RKO (cell line): ENCODE data around the gene COL4A2.
A peak's percentile ranks its signal among the peaks of the same experiment; 100 is the strongest.

ENCODE experiments used
- DNase-seq: peaks from one replicate; pipeline ENCODE4 v3.0.0-alpha.2; 2016; ENCODE audit warnings: low spot score

Gene COL4A2

DNA sequence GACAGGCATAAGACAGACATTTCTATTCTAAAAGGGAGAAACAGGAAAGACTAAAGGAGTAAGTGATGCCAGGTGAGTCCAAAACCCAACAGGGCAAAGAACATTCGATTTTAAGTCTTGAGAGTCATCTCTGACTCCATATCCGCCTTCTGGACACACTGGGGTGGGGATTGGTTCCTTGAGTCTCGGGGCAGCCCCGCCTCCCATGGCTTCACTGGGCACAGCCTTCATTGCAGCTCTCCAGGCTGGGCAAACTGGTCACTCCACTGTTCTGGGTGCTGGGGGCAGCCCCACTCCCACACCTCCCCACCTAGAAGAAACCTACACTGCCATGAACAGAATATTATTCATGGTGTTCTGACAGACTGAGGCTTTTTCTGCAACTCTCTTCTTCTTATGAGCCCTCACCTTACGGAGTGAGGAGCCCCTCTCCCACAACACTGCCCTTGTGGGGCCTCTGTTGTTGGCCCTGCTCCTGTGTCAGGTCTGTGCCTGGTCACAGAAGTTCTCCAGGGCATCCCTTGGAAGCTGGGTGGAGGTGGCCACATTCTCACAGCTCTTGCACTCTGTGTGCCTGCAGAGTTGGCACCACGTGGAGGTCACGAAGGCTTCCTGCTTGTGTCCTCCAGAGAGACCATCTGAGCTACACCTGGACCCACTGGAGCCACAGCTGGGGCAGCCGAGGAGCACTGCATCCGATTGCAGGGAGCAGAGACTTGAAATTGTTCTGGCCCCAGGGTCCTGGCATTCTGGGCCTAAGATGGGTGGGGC lies 95.4 kb downstream of the COL4A2 start:
- no peak for DNase-seq

- DNase-seq, result no peak
These were observed 96.2 kb downstream of the COL4A2 start for GRCh38 chr13:110403315-110403714.

GRCh38 chr13:110403721-110404120 lies 96.6 kb downstream of the COL4A2 start:
- DNase-seq, result no peak

GRCh38 chr13:110404321-110404720 lies 97.2 kb downstream of the COL4A2 start:
- DNase-seq, result no peak

DNA sequence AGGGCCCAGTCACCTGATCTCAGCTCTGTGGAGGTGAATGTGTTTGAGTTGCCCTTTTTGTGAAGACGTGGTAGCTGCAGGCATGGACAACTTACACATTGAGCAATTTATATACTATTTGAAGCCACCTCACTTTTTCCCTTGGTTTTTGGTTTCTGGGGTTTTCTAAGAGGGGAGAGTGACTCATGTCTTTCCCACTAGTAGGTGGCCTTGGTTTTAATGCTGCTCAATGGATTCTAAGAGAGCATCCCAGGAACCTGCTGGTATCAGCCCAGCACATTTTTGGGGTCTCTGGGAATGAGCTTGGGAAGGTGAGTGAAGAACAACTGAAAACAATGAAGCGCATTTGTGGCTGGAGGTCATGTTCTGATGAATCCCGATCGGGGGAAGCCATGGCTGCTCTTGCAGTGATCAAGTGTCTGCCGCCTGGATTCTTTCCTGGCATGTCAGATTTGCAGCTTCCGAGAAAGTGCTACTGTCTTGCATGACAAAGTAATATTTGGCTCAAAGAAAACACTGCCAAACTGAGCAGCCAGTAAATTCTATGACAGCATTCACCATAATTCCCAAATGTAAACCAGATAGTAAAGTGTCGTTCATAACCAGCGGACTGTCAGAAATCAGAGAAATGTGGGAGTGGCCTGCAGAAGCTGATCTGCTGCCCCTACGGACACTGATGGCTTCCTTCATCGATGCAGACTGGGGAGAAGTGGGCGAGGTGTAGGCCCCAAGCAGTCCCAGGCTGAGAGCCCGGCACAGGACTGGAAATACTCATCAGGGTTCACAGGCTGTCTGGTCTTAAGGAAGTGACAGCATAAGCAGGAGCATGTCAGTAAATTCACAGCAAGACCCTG lies 98.7 kb downstream of the COL4A2 start:
- no peak for DNase-seq

GRCh38 chr13:110407021-110407420 lies 99.9 kb downstream of the COL4A2 start:
- DNase-seq, result no peak

DNA sequence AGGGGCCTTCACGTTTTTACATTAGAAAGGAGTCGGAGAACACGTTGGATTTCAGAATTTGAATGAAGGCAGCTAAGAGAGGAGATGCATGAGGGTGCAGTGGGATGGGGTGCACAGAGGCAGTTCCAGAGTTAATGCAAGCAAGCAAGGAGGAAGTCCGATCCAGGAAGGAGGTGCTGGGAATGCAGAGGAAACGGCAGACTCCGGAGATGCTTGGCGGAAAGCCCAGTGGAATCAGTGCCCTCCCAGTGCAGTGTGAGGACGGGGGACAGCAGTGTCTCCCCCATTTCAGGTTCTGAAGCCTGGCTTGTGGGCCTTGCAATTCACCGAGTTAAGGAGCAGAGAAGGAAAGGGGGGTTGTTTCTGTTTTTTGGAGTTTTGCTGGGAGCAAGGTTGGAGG lies 100.4 kb downstream of the COL4A2 start:
- DNase-seq, result no peak

DNA sequence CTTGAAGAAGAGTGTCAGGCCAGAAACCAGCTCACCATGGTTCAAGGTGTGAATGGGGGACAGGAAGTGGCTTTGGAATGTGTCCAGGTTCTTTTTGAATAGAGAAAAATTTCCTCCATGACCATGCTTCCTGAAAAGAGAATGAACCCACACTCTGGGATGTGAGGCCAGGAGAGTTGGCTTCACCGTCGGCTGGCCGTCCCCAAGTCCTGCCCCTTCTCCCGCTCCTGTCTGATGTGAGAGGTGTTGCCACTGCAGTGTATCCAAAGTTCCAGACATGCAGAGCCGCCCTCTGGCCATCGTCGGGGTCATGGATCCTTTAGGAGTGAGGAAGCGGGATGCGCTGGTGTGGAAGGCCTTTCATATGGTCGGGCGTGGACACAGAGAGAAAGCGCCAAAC lies 101.2 kb downstream of the COL4A2 start:
- no peak for DNase-seq

DNA sequence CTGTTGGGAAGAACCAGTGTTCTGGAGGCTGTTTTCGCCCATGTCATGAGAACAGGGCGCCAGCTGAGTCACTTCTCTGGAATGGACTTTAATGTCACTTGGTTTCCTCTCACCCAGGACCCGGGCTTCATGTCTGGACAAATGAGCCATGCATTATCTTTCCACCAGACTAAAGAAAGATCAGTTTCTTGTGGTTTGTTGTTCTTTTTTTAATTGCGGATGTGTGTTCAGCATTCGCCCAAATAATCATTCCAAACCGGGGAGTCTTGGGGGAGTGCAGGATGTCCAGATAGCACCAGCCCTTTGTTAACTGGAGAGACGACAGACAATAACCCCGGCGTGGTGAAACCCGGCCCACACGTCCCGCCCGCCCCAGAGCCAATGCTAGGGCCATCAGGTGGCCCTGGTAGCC lies 102.5 kb downstream of the COL4A2 start:
- no peak for DNase-seq

- no peak for DNase-seq
These were observed 102.9 kb downstream of the COL4A2 start for GRCh38 chr13:110410000-110410399.

GRCh38 chr13:110410936-110411687 lies 104.0 kb downstream of the COL4A2 start:
- DNase-seq, result no peak

DNA sequence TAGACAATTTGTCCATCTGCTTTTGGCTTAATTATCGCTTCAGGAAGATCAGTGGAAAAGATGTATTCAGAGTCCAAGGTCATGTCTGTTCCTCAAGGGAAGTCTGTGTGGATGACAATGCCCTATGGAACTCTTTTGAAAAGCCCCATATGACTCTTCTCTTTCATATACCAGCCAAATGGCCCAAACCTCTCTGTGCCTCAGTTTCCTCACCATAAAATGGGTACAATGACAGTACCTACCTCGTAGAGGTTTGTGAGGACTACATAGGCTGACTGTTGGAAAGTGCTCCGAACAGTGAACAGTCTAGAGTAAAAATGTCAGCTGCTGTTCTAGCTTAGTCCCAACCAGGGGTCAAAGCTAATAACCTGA lies 104.6 kb downstream of the COL4A2 start:
- DNase-seq, result no peak

GRCh38 chr13:110412132-110412914 lies 105.2 kb downstream of the COL4A2 start:
- peak; percentile 90 for DNase-seq

DNA sequence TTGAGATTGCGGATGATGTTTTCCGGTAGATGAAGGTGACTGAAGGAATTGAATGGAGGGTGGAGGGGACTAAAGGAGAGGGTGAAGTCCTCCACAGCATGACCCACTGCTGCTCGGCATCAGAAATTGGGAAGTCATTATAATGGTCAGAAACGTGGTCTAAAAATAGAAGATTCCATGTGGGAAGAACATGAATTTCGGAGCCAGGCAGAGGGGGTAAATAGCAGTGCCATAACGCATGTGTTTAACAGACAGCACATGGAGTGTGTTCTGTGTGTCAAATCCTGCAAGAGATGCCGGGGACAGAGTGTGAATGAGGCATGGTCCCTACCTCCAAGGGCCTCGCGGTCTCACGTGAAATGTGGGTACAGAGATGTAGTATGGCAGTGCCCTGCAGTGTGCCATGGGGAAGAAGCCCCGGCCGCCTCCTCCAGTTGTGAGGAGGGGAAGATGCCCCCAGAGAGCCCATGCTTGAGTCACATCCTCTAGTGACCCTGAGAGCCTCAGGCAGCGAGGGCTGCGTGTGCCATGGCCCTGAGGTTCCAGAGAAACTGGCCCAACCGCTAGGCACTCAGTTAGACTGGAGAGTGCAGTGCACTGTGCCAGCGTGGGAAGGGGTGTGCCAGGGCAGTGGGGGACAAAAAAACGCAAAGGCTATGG lies 106.1 kb downstream of the COL4A2 start:
- DNase-seq, result no peak

GRCh38 chr13:110413676-110414040 lies 106.6 kb downstream of the COL4A2 start:
- no peak for DNase-seq

DNA sequence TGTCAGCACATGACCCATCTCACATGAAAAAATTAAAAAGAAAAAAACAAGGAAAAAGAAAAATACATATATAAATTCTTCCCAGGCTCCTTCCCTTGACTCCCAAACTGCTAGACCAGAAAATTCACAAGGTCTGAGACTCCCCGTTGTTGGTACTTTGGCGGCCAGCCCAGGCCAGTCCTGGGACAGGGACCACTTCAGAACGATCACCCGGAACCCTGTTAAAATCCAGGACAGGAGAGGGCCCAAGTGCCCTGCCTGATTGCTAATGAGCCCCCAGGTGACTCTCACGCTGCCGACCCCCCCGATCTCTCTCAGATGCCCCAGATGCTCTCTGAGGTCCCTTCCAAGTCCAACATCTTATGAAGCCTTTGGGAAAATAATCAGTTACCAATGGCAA lies 107.2 kb downstream of the COL4A2 start:
- no peak for DNase-seq

DNA sequence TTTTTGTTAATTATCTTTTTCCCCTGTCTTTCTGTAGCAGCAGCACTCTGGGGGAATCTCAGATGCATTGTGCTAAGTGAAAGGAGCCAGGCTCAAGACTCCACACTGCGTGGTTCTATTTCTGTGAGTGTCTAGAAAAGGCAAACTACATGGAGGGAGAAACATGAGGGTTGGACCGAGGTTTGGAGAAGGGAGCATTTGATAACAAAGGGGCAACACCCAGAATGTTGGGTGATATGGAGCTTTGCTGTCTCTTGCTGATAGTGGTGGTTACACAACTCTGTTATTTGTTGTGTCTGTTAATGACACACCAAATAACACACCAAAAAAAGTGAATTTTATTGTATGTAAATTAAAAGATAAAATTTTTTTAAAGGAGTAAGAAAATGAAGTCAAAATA lies 107.8 kb downstream of the COL4A2 start:
- no peak for DNase-seq

GRCh38 chr13:110415669-110416068 lies 108.6 kb downstream of the COL4A2 start:
- DNase-seq, result peak; percentile 38

- no peak for DNase-seq
These were observed 109.3 kb downstream of the COL4A2 start for GRCh38 chr13:110416131-110417025.

- DNase-seq, result no peak
These were observed 111.9 kb downstream of the COL4A2 start for GRCh38 chr13:110418944-110419343.
